Fibroblast of lung (primary cell): Measurements from ENCODE around the gene SYNDIG1L.

Experiments used
- EZH2 ChIP-seq: IDR thresholded peaks from 2 replicates; pipeline ENCODE4 v1.5.1; 2012; ENCODE audit warnings: low read length, control low read depth, mild to moderate bottlenecking; ENCODE audit errors: missing control alignments
- TF ChIP-seq, protein P1 (sequence below), 2 donors: IDR thresholded peaks in 1 of 2; conservative IDR thresholded peaks in 1 of 2; 1 replicate in 1 of 2; 2 replicates in 1 of 2; pipeline ENCODE4 v1.5.1; 2011 to 2012; ENCODE audit warnings: low read length in 2 of 2, control low read depth in 1 of 2, inconsistent platforms in 1 of 2, low read depth in 1 of 2, mild to moderate bottlenecking in 1 of 2

DNA sequence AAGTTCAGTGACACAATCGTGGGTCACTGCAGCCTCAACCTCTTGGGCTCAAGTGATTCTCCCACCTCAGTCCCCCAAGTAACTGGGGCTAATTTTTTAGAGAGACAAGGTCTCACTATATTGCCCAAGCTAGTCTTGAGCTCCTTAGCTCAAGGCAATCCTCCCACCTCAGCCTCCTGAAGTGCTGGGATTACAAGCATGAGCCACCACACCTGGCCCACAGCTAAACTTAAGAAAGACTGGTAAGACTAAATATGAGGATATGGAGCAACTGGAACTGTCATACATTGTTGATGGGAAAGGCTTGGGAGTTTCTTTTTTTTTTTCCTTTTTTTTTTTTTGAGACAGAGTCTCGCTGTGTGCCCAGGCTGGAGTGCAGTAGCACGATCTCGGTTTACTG lies 43.8 kb downstream of the SYNDIG1L start:
- TF ChIP-seq, protein P1, sequence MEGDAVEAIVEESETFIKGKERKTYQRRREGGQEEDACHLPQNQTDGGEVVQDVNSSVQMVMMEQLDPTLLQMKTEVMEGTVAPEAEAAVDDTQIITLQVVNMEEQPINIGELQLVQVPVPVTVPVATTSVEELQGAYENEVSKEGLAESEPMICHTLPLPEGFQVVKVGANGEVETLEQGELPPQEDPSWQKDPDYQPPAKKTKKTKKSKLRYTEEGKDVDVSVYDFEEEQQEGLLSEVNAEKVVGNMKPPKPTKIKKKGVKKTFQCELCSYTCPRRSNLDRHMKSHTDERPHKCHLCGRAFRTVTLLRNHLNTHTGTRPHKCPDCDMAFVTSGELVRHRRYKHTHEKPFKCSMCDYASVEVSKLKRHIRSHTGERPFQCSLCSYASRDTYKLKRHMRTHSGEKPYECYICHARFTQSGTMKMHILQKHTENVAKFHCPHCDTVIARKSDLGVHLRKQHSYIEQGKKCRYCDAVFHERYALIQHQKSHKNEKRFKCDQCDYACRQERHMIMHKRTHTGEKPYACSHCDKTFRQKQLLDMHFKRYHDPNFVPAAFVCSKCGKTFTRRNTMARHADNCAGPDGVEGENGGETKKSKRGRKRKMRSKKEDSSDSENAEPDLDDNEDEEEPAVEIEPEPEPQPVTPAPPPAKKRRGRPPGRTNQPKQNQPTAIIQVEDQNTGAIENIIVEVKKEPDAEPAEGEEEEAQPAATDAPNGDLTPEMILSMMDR (conservative IDR thresholded peaks at IDR 0.05 in 1 of 2, IDR thresholded peaks at IDR 0.05 in 1 of 2; ENCODE audit: low read depth in 1 of 2, low read length in 2 of 2), result no peak
- no peak for TF ChIP-seq EZH2
